Hepatocyte (in vitro differentiated cells): Measurements from ENCODE around the gene ZNF385B. TPM values are rescaled to one million over a fixed set of nuclear protein-coding genes. Genes with fewer than 3 reads are reported as not detected.

Experiments used
- DNase-seq: peaks from one replicate; pipeline ENCODE4 v3.0.0-alpha.2; 2016; ENCODE audit warnings: low spot score
- H2AFZ ChIP-seq: fragments of 200-600 bp; sonication (generic); 2 replicates; pipeline ENCODE4 v1.6.0; 2016; ENCODE audit warnings: antibody characterized with exemption, mild to moderate bottlenecking
- H3K27ac ChIP-seq: fragments of 200-600 bp; sonication (generic); 2 replicates; pipeline ENCODE4 v1.5.1; 2016; ENCODE audit warnings: mild to moderate bottlenecking
- H3K27me3 ChIP-seq: fragments of 200-600 bp; sonication (generic); 2 replicates; pipeline ENCODE4 v1.6.1; 2016
- H3K36me3 ChIP-seq: fragments of 200-600 bp; sonication (generic); replicated peaks from 2 replicates; pipeline ENCODE4 v1.5.1; 2016; ENCODE audit warnings: low read depth; ENCODE audit not compliant: insufficient read depth
- H3K4me1 ChIP-seq: fragments of 200-600 bp; sonication (generic); 2 replicates; pipeline ENCODE4 v1.5.1; 2016; ENCODE audit warnings: mild to moderate bottlenecking, moderate library complexity; ENCODE audit not compliant: insufficient read depth
- H3K4me2 ChIP-seq: fragments of 200-600 bp; sonication (generic); 2 replicates; pipeline ENCODE4 v1.6.0; 2016
- H3K4me3 ChIP-seq: fragments of 200-600 bp; sonication (generic); 2 replicates; pipeline ENCODE4 v1.5.1; 2016; ENCODE audit warnings: mild to moderate bottlenecking
- H3K79me2 ChIP-seq: fragments of 200-600 bp; sonication (generic); 2 replicates; pipeline ENCODE4 v1.6.0; 2017; ENCODE audit warnings: mild to moderate bottlenecking
- H3K9me2 ChIP-seq: fragments of 200-600 bp; sonication (generic); replicated peaks from 2 replicates; pipeline ENCODE4 v1.6.0; 2017; ENCODE audit warnings: mild to moderate bottlenecking; ENCODE audit not compliant: insufficient read depth
- H3K9me3 ChIP-seq: fragments of 200-600 bp; sonication (generic); 2 replicates; pipeline ENCODE4 v1.5.1; 2016; ENCODE audit warnings: low read depth, mild to moderate bottlenecking
- H4K20me1 ChIP-seq: fragments of 200-600 bp; sonication (generic); 2 replicates; pipeline ENCODE4 v1.6.0; 2016; ENCODE audit warnings: mild to moderate bottlenecking; ENCODE audit not compliant: insufficient read depth, poor library complexity, severe bottlenecking
- EZH2 ChIP-seq: fragments of 200-600 bp; sonication (generic); IDR thresholded peaks from 2 replicates; pipeline ENCODE4 v1.6.1; 2016; ENCODE audit warnings: antibody characterized with exemption, mild to moderate bottlenecking, borderline replicate concordance
- EZH2phosphoT487 ChIP-seq: fragments of 200-600 bp; sonication (generic); IDR thresholded peaks from one replicate; pipeline ENCODE4 v1.6.1; 2018; ENCODE audit warnings: antibody characterized with exemption, mild to moderate bottlenecking, low read depth, moderate library complexity; ENCODE audit not compliant: unreplicated experiment, severe bottlenecking
- WGBS: methylation state at CpG from one replicate; pipeline ENCODE4 v1.1.6; 2016; ENCODE audit warnings: low lambda C conversion rate; ENCODE audit errors: missing lambda C conversion rate; 5-methylcytosine and 5-hydroxymethylcytosine counted together
- polyA plus RNA-seq: library from polyadenylated mRNA; unstranded; fragments of >200 nt; fragmentation: Nextera tagmentation; extraction: Ambion mirVana; gene quantifications from 2 replicates; pipeline ENCODE4 v1.2.1, GENCODE V29; 2016
- total RNA-seq: library from RNA; depleted of rRNA; stranded (reverse); fragments of >200 nt; gene quantifications from 2 replicates; pipeline ENCODE4 v1.2.3, GENCODE V29; 2014
- TF ChIP-seq, protein P1 (sequence below): fragments of 200-600 bp; sonication (generic); IDR thresholded peaks from 2 replicates; pipeline ENCODE4 v1.5.1; 2016; ENCODE audit warnings: antibody characterized with exemption, mild to moderate bottlenecking; ENCODE audit not compliant: poor library complexity

ZNF385B gene
- total and polyA plus RNA-seq, 2 experiments from 2014 or later = 1.8 to 2.4 TPM

GRCh38 chr2:179622635-179623300 lies 238.6 kb downstream of the ZNF385B start:
- Histone ChIP-seq H3K4me3 (no peak overlapping the region), H3K9me2 (no peaks in the 10 kb centered on the region), H2AFZ (no peak overlapping the region), H3K79me2 (no peaks in the 10 kb centered on the region), H4K20me1 (no peaks in the 10 kb centered on the region), H3K36me3 (no peaks in the 10 kb centered on the region), H3K9me3 (no peaks in the 10 kb centered on the region), H3K27ac (no peak overlapping the region), H3K27me3 (no peaks in the 10 kb centered on the region), H3K4me2 (no peak overlapping the region), H3K4me1 (no peaks in the 10 kb centered on the region)
- DNase-seq = no peak
- 96% methylated on average over 3 of the region's 3 CpGs for WGBS
- TF ChIP-seq EZH2 (no peak), EZH2phosphoT487 (no peak)
- TF ChIP-seq, protein P1, sequence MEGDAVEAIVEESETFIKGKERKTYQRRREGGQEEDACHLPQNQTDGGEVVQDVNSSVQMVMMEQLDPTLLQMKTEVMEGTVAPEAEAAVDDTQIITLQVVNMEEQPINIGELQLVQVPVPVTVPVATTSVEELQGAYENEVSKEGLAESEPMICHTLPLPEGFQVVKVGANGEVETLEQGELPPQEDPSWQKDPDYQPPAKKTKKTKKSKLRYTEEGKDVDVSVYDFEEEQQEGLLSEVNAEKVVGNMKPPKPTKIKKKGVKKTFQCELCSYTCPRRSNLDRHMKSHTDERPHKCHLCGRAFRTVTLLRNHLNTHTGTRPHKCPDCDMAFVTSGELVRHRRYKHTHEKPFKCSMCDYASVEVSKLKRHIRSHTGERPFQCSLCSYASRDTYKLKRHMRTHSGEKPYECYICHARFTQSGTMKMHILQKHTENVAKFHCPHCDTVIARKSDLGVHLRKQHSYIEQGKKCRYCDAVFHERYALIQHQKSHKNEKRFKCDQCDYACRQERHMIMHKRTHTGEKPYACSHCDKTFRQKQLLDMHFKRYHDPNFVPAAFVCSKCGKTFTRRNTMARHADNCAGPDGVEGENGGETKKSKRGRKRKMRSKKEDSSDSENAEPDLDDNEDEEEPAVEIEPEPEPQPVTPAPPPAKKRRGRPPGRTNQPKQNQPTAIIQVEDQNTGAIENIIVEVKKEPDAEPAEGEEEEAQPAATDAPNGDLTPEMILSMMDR = no peak

DNA sequence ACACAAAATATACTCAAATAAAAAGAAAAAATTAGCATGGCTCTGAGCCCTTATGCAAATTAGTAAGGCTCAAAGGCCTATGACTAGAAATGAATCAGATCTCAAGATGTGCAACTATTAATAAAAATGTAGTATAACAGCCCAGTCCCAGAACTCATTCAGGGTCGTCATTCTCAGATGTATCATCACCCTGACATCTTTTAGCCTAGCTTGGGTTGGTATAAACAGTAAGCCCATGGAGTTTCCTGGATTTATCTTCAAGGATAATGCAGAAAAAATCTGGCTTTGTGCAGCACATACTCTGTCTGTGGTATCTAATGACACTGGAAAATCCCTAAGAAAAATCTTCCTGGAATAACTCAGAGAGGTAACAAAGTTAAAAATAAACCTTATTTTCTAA lies 239.3 kb downstream of the ZNF385B start:
- 50% methylated on average over 1 of the region's 1 CpG for WGBS

GRCh38 chr2:179619947-179620467 lies 241.4 kb downstream of the ZNF385B start:
- H3K4me1 ChIP-seq = no peaks in the 10 kb centered on the region
- H3K36me3 ChIP-seq = no peaks in the 10 kb centered on the region
- WGBS = 85% methylated on average over 1 of the region's 1 CpG
- H3K4me3 ChIP-seq = no peak overlapping the region
- H3K27ac ChIP-seq = no peak overlapping the region
- no peaks in the 10 kb centered on the region for H3K9me3 ChIP-seq
- DNase-seq = no peak
- no peaks in the 10 kb centered on the region for H3K79me2 ChIP-seq
- H3K27me3 ChIP-seq = no peaks in the 10 kb centered on the region
- no peaks in the 10 kb centered on the region for H4K20me1 ChIP-seq
- no peaks in the 10 kb centered on the region for H3K9me2 ChIP-seq
- no peak overlapping the region for H2AFZ ChIP-seq
- TF ChIP-seq EZH2 = no peak
- TF ChIP-seq, protein P1 = no peak
- no peak for TF ChIP-seq EZH2phosphoT487
- H3K4me2 ChIP-seq = no peak overlapping the region

More for the DNA sequence above, 239.3 kb downstream of the ZNF385B start:
- Histone ChIP-seq H3K4me3 (no peak overlapping the region), H3K27ac (no peak overlapping the region), H3K4me2 (no peak overlapping the region), H3K4me1 (no peaks in the 10 kb centered on the region), H3K36me3 (no peaks in the 10 kb centered on the region), H3K27me3 (no peaks in the 10 kb centered on the region), H3K9me3 (no peaks in the 10 kb centered on the region), H2AFZ (no peak overlapping the region), H4K20me1 (no peaks in the 10 kb centered on the region), H3K9me2 (no peaks in the 10 kb centered on the region), H3K79me2 (no peaks in the 10 kb centered on the region)
- TF ChIP-seq EZH2phosphoT487 (no peak), EZH2 (no peak)
- no peak for DNase-seq

- no peaks in the 10 kb centered on the region for H3K36me3 ChIP-seq
- H3K27ac ChIP-seq = no peak overlapping the region
- no peaks in the 10 kb centered on the region for H3K9me3 ChIP-seq
- no peaks in the 10 kb centered on the region for H3K27me3 ChIP-seq
- H3K4me1 ChIP-seq = peaks cover 5% of the 10 kb centered on the region
- H3K9me2 ChIP-seq = no peaks in the 10 kb centered on the region
- no peak for DNase-seq
- 83% methylated on average over 3 of the region's 3 CpGs for WGBS
- H4K20me1 ChIP-seq = no peaks in the 10 kb centered on the region
- TF ChIP-seq, protein P1 = no peak
- TF ChIP-seq EZH2 = no peak
- TF ChIP-seq EZH2phosphoT487 = no peak
- no peak overlapping the region for H3K4me2 ChIP-seq
- H2AFZ ChIP-seq = no peak overlapping the region
- no peaks in the 10 kb centered on the region for H3K79me2 ChIP-seq
- H3K4me3 ChIP-seq = no peak overlapping the region
These were observed 247.3 kb downstream of the ZNF385B start for GRCh38 chr2:179614121-179614520.
